ENCODE results near the gene FUT8. TPM values are rescaled to one million over a fixed set of nuclear protein-coding genes. Genes with fewer than 3 reads are reported as not detected.
"Not testable (repeated sequence)": the region's sequence is repeated elsewhere in the genome, so short reads cannot be mapped to it uniquely, and the experiment has no call there.

The FUT8 gene
- total RNA-seq, 4 donors from 2014 or later: 14.9 to 35.8 (median 22.2) TPM

DNA sequence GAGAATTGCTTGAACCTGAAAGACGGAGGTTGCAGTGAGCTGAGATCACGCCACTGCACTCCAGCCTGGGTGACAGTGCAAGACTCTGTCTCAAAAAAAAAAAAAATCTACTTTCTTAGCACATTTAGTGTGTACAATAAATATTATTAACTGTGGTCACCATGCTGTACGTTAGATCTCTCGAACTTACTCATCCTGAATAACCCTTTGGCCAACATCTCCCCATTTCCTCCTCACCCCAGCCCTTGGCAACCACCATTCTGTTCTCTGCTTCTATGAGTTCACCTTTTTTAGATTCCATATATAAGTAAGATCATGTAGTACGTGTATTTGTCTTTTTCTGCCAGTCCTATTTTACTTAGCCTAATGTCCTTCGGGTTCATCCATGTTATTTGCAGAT lies 13.4 kb downstream of the FUT8 start:
- no peak for DNase-seq (ENCODE audit: low spot score)
- TF ChIP-seq, protein P1, sequence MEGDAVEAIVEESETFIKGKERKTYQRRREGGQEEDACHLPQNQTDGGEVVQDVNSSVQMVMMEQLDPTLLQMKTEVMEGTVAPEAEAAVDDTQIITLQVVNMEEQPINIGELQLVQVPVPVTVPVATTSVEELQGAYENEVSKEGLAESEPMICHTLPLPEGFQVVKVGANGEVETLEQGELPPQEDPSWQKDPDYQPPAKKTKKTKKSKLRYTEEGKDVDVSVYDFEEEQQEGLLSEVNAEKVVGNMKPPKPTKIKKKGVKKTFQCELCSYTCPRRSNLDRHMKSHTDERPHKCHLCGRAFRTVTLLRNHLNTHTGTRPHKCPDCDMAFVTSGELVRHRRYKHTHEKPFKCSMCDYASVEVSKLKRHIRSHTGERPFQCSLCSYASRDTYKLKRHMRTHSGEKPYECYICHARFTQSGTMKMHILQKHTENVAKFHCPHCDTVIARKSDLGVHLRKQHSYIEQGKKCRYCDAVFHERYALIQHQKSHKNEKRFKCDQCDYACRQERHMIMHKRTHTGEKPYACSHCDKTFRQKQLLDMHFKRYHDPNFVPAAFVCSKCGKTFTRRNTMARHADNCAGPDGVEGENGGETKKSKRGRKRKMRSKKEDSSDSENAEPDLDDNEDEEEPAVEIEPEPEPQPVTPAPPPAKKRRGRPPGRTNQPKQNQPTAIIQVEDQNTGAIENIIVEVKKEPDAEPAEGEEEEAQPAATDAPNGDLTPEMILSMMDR (IDR thresholded peaks at IDR 0.05): no peak
- no peak for ATAC-seq (ENCODE audit: low FRiP score)

DNA sequence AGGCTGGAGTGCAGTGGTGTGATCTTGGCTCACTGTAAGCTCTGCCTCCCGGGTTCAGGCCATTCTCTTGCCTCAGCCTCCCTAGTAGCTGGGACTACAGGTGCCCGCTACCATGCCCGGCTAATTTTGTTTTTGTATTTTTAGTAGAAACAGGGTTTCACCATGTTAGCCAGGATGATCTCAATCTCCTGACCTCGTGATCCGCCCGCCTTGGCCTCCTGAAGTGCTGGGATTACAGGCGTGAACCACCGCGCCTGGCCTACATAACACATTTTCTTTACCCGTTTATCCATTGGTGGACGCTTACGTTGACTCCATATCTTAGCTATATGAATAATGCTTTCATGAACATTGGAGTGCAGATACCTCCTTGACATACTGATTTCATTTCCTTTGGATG lies 14.4 kb downstream of the FUT8 start:
- ATAC-seq (ENCODE audit: low FRiP score): not testable (repeated sequence)

DNA sequence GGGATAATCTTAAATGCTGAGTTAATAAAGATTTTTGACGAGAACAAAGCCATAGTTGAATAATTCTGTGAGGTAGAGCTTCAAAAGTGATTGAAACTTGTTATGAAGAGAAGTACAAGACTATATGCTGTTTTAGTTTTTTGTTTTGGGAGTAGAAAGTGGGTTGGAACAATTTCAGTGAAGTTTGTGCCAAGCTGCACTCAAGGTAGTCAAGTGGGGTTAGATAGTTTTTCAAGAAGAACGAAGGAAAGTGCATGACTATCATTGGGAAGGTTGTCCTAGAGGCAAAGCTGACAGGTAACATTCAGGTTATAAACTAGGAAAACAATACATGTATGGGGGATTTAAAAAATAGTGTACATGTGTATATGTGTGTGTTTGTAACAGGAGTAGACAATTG lies 16.2 kb downstream of the FUT8 start:
- TF ChIP-seq, protein P1 (IDR thresholded peaks at IDR 0.05): no peak
- no peak for DNase-seq (ENCODE audit: low spot score)
- no peak for ATAC-seq (ENCODE audit: low FRiP score)

More for the DNA sequence above, 14.4 kb downstream of the FUT8 start:
- not testable (repeated sequence) for DNase-seq (ENCODE audit: low spot score)

DNA sequence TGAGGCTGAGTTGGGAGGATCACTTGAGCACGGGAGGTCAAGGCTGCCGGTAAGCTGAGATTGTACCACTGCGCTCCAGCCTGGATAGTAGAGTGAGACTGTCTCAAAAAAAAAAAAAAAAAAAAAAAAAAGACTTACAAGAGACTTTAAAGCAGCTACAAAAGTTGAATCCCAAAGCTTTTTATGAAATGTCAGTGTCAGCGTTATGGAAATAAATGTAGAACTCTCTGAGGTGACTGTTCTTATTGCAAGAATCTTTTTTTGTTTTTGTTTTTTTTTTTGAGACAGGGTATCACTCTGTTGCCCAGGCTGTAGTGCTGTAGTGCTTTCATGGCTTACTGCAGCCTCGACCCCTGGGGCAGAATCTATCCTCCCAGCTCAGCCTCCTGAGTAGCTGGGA lies 17.2 kb downstream of the FUT8 start:
- DNase-seq (ENCODE audit: low spot score) (no peak), ATAC-seq (ENCODE audit: low FRiP score) (no peak)
- TF ChIP-seq, protein P1 (IDR thresholded peaks at IDR 0.05): no peak

DNA sequence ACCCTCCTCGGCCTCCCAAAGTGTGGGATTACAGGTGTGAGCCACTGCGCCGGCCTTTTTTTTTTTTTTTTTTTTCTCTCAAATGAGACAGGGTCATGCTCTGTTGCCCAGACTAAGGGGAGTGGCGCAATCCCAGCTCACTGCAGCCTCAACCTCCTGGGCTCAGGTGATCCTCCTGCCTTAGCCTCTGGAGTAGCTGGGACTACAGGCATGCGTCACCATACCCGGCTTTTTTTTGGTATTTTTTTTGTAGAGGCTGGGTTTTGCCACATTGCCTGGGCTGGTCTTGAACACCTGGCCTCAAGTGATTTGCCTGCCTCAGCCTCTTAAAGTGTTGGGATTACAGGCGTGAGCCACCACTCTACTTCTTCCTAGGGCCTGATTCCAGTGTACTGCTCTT lies 18.7 kb downstream of the FUT8 start:
- no peak for DNase-seq (ENCODE audit: low spot score)
- TF ChIP-seq, protein P1 (IDR thresholded peaks at IDR 0.05): no peak
- no peak for ATAC-seq (ENCODE audit: low FRiP score)

DNA sequence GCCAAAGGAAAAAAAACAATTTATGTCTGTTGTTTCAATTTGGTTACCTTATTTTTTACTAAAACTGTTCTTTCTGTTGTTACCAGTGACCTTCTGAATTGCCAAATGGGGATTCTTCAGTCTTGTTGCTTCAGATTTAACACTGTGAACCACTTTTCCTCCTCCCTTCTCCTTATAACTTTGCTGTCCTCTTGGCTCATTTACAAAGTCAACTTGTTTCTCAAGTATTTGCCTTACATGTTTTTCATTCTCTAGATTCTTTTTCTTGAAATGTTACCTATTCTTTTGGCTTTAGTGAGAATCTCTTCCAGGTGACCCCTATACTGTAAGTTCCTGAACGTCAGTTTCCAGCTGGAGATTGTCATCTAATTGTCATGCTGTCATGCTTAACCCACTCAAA lies 19.4 kb downstream of the FUT8 start:
- no peak for DNase-seq (ENCODE audit: low spot score)
- TF ChIP-seq, protein P1 (IDR thresholded peaks at IDR 0.05): no peak
- no peak for ATAC-seq (ENCODE audit: low FRiP score)

DNA sequence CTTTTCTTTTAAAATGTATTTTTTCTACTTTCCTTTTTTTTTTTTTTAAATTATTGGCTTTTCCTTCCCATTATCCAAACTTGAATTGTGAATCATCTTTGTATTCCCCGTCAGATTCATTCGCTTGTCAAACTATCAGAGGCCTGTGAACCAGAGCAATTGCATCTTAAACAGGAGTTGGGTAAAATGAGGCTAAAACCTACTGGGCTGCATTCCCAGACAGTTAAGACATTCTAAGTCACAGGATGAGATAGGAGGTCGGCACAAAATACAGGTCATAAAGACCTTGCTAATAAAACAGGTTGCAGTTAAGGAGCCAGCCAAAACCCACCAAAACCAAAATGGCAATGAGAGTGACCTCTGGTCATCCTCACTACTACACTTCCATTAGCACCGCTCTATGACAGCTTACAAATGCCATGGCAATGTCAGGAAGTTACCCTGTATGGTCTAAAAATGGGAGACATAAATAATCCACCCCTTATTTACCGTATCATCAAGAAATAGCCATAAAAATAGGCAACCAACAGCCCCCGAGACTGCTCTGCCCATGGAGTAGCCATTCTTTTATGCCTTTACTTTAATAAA lies 19.9 kb downstream of the FUT8 start:
- TF ChIP-seq, protein P1 (IDR thresholded peaks at IDR 0.05): no peak
- DNase-seq (ENCODE audit: low spot score) (no peak), ATAC-seq (ENCODE audit: low FRiP score) (no peak)

All from omental fat pad (tissue), 4 donors.